Skeletal muscle satellite cell (primary cell): ENCODE measurements around the gene SPIN3.
"Not testable (repeated sequence)": the region's sequence is repeated elsewhere in the genome, so short reads cannot be mapped to it uniquely, and the experiment has no call there.

ENCODE experiments used
- H3K27me3 ChIP-seq: 2 replicates; pipeline ENCODE4 v1.7.0; 2013; ENCODE audit warnings: low read length; ENCODE audit not compliant: control insufficient read depth, insufficient read depth
- H3K36me3 ChIP-seq: 2 replicates; pipeline ENCODE4 v1.7.0; 2013; ENCODE audit warnings: mild to moderate bottlenecking, control low read depth, low read length; ENCODE audit not compliant: insufficient read depth
- H3K4me1 ChIP-seq: 2 replicates; pipeline ENCODE4 v1.7.0; 2013; ENCODE audit warnings: low read length; ENCODE audit not compliant: control insufficient read depth, insufficient read depth
- H3K4me2 ChIP-seq: 2 replicates; pipeline ENCODE4 v1.7.0; 2013; ENCODE audit warnings: mild to moderate bottlenecking, low read length
- H3K4me3 ChIP-seq: 2 replicates; pipeline ENCODE4 v1.7.0; 2013; ENCODE audit warnings: low read length
- H3K9ac ChIP-seq: 2 replicates; pipeline ENCODE4 v1.7.0; 2013; ENCODE audit warnings: mild to moderate bottlenecking, low read depth, low read length, moderate library complexity
- H3K9me3 ChIP-seq: replicated peaks from 2 replicates; pipeline ENCODE4 v1.7.0; 2013; ENCODE audit warnings: mild to moderate bottlenecking, control low read depth, low read length

SPIN3 gene

DNA sequence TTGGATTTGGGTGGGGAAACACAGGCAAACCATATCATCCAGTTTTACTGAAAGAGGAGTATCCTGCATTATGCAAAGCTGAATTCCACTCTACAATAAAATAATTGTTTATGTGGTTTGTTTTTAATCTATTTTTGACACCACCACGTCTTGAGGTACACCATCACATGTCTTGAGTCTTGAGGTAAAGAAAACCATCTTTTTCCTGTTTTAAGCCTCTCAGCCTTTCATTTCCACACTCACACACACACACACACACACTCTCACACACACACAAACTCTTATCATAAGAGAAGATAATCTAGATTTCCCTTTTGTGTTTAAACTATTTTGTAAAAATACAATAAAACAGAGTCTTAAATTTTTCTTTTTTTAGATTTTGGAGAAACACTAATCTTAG is 32.0 kb downstream of the SPIN3 start:
- H3K4me2 ChIP-seq: no peak overlapping the region
- H3K27me3 ChIP-seq: no peaks in the 10 kb centered on the region
- no peaks in the 10 kb centered on the region for H3K9me3 ChIP-seq
- H3K4me1 ChIP-seq: no peaks in the 10 kb centered on the region
- no peak overlapping the region for H3K4me3 ChIP-seq
- no peak overlapping the region for H3K9ac ChIP-seq
- no peaks in the 10 kb centered on the region for H3K36me3 ChIP-seq

DNA sequence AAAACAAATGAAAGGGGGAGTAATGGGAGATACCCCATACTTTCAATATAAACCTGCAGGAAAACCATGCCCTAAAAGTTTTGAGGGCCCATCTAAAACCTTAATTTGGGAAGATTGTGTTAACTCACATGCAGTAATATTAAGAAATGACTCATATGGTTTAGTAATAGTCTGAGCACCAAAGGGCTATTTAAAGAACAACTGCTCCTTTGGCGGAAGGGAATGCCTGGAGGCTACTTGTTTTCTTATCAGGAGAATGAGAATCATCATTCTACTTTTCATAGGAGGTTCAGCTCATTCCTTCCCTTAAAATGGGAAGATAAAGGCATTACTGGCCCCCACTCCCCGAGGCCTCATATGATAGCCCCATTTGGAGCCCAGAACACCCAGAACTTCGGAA is 47.6 kb downstream of the SPIN3 start:
- Histone ChIP-seq H3K4me1 (no peaks in the 10 kb centered on the region), H3K4me2 (no peak overlapping the region), H3K9ac (no peak overlapping the region), H3K9me3 (no peaks in the 10 kb centered on the region), H3K27me3 (no peaks in the 10 kb centered on the region), H3K4me3 (no peak overlapping the region), H3K36me3 (no peaks in the 10 kb centered on the region)

DNA sequence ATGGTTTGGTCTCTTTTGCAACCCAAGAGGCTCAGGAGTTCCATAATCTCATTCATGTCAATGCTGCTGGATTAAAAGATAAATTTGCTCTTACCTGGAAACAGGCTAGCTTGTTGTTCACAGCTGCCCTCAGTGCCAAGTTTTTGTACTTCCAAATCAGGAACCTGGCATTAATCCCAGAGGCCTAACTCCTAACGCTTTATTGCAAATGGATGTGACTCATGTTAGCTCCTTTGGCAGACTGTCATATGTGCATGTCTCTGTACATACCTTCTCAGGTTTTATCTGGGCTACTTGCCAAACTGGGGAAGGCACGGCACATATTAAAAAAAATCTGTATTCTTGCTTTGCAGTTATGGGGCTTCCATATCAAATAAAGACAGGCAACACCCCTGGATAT is 49.1 kb downstream of the SPIN3 start:
- not testable (repeated sequence) for H3K36me3 ChIP-seq, H3K27me3 ChIP-seq, H3K9ac ChIP-seq, H3K4me3 ChIP-seq, H3K4me2 ChIP-seq, H3K9me3 ChIP-seq, H3K4me1 ChIP-seq

DNA sequence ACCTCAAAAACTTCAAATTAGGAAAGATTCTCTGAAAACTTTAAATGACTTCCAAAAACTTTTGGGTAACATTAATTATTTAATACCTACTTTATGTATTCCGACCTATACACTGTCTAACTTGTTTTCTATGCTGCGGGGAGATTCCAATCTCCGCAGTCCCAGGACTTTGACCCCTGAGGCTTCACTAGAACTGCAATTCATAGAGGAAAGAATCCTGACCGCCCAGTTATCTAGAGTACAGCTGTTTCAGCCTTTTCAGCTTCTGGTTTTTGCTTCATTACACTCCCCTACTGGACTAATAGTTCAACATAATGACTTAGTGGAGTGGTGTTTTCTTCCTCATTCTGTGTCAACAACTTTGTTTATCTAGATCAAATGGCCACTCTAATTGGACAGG is 50.1 kb downstream of the SPIN3 start:
- not testable (repeated sequence) for H3K4me2 ChIP-seq, H3K4me3 ChIP-seq, H3K27me3 ChIP-seq, H3K4me1 ChIP-seq, H3K9me3 ChIP-seq, H3K9ac ChIP-seq, H3K36me3 ChIP-seq

DNA sequence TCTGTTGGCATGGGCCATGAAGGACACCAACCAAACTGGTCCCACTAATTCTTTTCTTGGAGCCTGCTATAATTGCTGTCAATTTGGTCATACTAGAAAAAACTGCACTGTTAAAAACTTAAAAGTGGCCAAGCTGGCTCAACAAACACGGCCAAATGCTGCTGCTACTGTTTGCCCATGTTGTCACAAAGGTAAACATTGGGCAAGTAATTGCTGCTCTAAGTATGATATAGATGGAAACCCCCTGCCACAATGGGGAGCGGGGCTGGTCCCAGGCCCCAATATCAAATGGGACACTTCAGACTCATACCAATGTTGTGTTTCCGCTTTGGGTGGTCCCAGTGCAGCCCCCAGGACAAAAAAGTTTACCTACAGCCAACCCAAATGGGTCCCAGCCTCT is 52.1 kb downstream of the SPIN3 start:
- H3K4me2 ChIP-seq: no peak overlapping the region
- no peaks in the 10 kb centered on the region for H3K9me3 ChIP-seq
- H3K27me3 ChIP-seq: no peaks in the 10 kb centered on the region
- H3K4me1 ChIP-seq: no peaks in the 10 kb centered on the region
- no peaks in the 10 kb centered on the region for H3K36me3 ChIP-seq
- H3K9ac ChIP-seq: no peak overlapping the region
- no peak overlapping the region for H3K4me3 ChIP-seq
